Measurements from ENCODE around the gene CNN1.
"Not testable (repeated sequence)": the region's sequence is repeated elsewhere in the genome, so short reads cannot be mapped to it uniquely, and the experiment has no call there.

CNN1 gene

GRCh38 chr19:11598746-11599145 is 60.1 kb downstream of the CNN1 start:
- DNase-seq (ENCODE audit: low read depth in 1 of 2, low spot score in 1 of 2) = no peak

- not testable (repeated sequence) for DNase-seq (ENCODE audit: low read depth in 1 of 2, low spot score in 1 of 2)
Measured at GRCh38 chr19:11599704-11600103, 61.1 kb downstream of the CNN1 start.

All from activated T-helper 1 cell treated with anti-CD3 and anti-CD28 coated beads, Interleukin-2, amount 50 U/mL, for 16 hours (primary cell).